ENCODE data around the gene MYLK2.

Gene MYLK2

GRCh38 chr20:31860390-31861134, 41.4 kb downstream of the MYLK2 start:
- peak overlapping the region; percentile 48 for H3K27ac ChIP-seq
- TF ChIP-seq ZFX (IDR thresholded peaks at IDR 0.05) (no peak), CTCF (conservative IDR thresholded peaks at IDR 0.05) (no peak)

- peak overlapping the region; percentile 48 for H3K27ac ChIP-seq
These were observed 41.9 kb downstream of the MYLK2 start for GRCh38 chr20:31861135-31861384.

GRCh38 chr20:31861385-31862156, 42.4 kb downstream of the MYLK2 start:
- TF ChIP-seq CTCF (conservative IDR thresholded peaks at IDR 0.05) (no peak), ZFX (IDR thresholded peaks at IDR 0.05) (no peak)
- H3K27ac ChIP-seq = peak overlapping the region; percentile 48

More at GRCh38 chr20:31861135-31861384, 41.9 kb downstream of the MYLK2 start:
- TF ChIP-seq ZFX (IDR thresholded peaks at IDR 0.05) = no peak
- TF ChIP-seq CTCF (conservative IDR thresholded peaks at IDR 0.05) = no peak

- H3K27ac ChIP-seq = no peak overlapping the region
These were observed 43.0 kb downstream of the MYLK2 start for GRCh38 chr20:31862157-31862470.

GRCh38 chr20:31862506-31862905, 43.4 kb downstream of the MYLK2 start:
- no peak overlapping the region for H3K27ac ChIP-seq
- TF ChIP-seq CTCF (conservative IDR thresholded peaks at IDR 0.05) (no peak), ZFX (IDR thresholded peaks at IDR 0.05) (no peak)

More at GRCh38 chr20:31862157-31862470, 43.0 kb downstream of the MYLK2 start:
- TF ChIP-seq ZFX (IDR thresholded peaks at IDR 0.05) (no peak), CTCF (conservative IDR thresholded peaks at IDR 0.05) (no peak)

- no peak overlapping the region for H3K27ac ChIP-seq
- TF ChIP-seq ZFX (IDR thresholded peaks at IDR 0.05) = no peak
- TF ChIP-seq CTCF (conservative IDR thresholded peaks at IDR 0.05) = no peak
These were observed 44.3 kb downstream of the MYLK2 start for GRCh38 chr20:31863296-31864085.
